HepG2 (cell line): ENCODE data around the gene FOXN3. TPM values are rescaled to one million over a fixed set of nuclear protein-coding genes. Genes with fewer than 3 reads are reported as not detected.

Source experiments
- ADNP ChIP-seq: sonication (generic); formaldehyde crosslinking; IDR thresholded peaks from 2 replicates; pipeline ENCODE4 v1.4.0; 2020; ENCODE audit warnings: missing genetic modification reagents
- CEBPZ ChIP-seq: IDR thresholded peaks from 2 replicates; pipeline ENCODE4 v1.6.1; 2012; ENCODE audit warnings: low read length, improper control_type of control experiment
- EED ChIP-seq: sonication (generic); formaldehyde crosslinking; IDR thresholded peaks from 2 replicates; pipeline ENCODE4 v1.5.0; 2020; ENCODE audit warnings: mild to moderate bottlenecking, missing genetic modification reagents
- EHMT2 ChIP-seq: fragments of 200-600 bp; sonication (generic); IDR thresholded peaks from 2 replicates; pipeline ENCODE4 v1.7.0; 2017; ENCODE audit warnings: antibody characterized with exemption, low read depth, low read length, borderline replicate concordance
- ELF1 ChIP-seq: sonication (generic); formaldehyde crosslinking; IDR thresholded peaks from 2 replicates; pipeline ENCODE4 v1.4.0; 2020; ENCODE audit warnings: missing genetic modification reagents
- FOSL2 ChIP-seq: sonication (generic); formaldehyde crosslinking; IDR thresholded peaks from 2 replicates; pipeline ENCODE4 v1.4.0; 2020; ENCODE audit warnings: missing genetic modification reagents
- GPBP1L1 ChIP-seq: sonication (generic); formaldehyde crosslinking; IDR thresholded peaks from 2 replicates; pipeline ENCODE4 v1.5.0; 2020; ENCODE audit warnings: mild to moderate bottlenecking, missing genetic modification reagents
- HDAC2 ChIP-seq: sonication (generic); formaldehyde crosslinking; IDR thresholded peaks from 2 replicates; pipeline ENCODE4 v1.4.0; 2020; ENCODE audit warnings: missing genetic modification reagents
- HOXA7 ChIP-seq: sonication (generic); formaldehyde crosslinking; IDR thresholded peaks from 2 replicates; pipeline ENCODE4 v1.8.1; 2022; ENCODE audit warnings: mild to moderate bottlenecking, missing genetic modification reagents, moderate library complexity
- IRF2 ChIP-seq: IDR thresholded peaks from 2 replicates; pipeline ENCODE4 v1.6.1; 2018; ENCODE audit warnings: missing genetic modification reagents, missing compliant biosample characterization
- KAT8 ChIP-seq: IDR thresholded peaks from 2 replicates; pipeline ENCODE4 v1.6.1; 2016; ENCODE audit warnings: missing genetic modification reagents, missing compliant biosample characterization
- MAFG ChIP-seq: sonication (generic); formaldehyde crosslinking; IDR thresholded peaks from 2 replicates; pipeline ENCODE4 v1.5.1; 2020; ENCODE audit warnings: mild to moderate bottlenecking, missing genetic modification reagents
- MAFK ChIP-seq, 2 experiments: IDR thresholded peaks in 1 of 2; conservative IDR thresholded peaks in 1 of 2; 2 replicates each; pipeline ENCODE4 v1.6.1; 2011; ENCODE audit warnings: improper control_type of control experiment in 2 of 2, low read length in 2 of 2
- MLX ChIP-seq: IDR thresholded peaks from 2 replicates; pipeline ENCODE4 v1.6.1; 2016
- MYNN ChIP-seq: sonication (generic); formaldehyde crosslinking; IDR thresholded peaks from 2 replicates; pipeline ENCODE4 v1.4.0; 2020; ENCODE audit warnings: mild to moderate bottlenecking, low read depth, missing genetic modification reagents
- PHF21A ChIP-seq: sonication (generic); formaldehyde crosslinking; IDR thresholded peaks from 2 replicates; pipeline ENCODE4 v1.5.0; 2020; ENCODE audit warnings: mild to moderate bottlenecking, missing genetic modification reagents
- RBM22 ChIP-seq: fragments of 200-400 bp; formaldehyde crosslinking; optimal IDR thresholded peaks from 2 replicates; pipeline ENCODE3; 2017; ENCODE audit warnings: mild to moderate bottlenecking, low read length, moderate library complexity
- REXO4 ChIP-seq: sonication (generic); formaldehyde crosslinking; IDR thresholded peaks from 2 replicates; pipeline ENCODE4 v1.8.0; 2022; ENCODE audit warnings: missing genetic modification reagents, mild to moderate bottlenecking, borderline replicate concordance
- TOPORS ChIP-seq: sonication (generic); formaldehyde crosslinking; IDR thresholded peaks from 2 replicates; pipeline ENCODE4 v1.8.0; 2023; ENCODE audit warnings: mild to moderate bottlenecking, missing genetic modification reagents
- ZEB1 ChIP-seq: IDR thresholded peaks from 2 replicates; pipeline ENCODE4 v1.6.1; 2012; ENCODE audit warnings: mild to moderate bottlenecking, low read depth, inconsistent platforms; ENCODE audit not compliant: insufficient replicate concordance
- ZNF121 ChIP-seq: sonication (generic); formaldehyde crosslinking; IDR thresholded peaks from 2 replicates; pipeline ENCODE4 v1.5.0; 2020; ENCODE audit warnings: mild to moderate bottlenecking, missing genetic modification reagents
- ZNF232 ChIP-seq: sonication (generic); formaldehyde crosslinking; IDR thresholded peaks from 2 replicates; pipeline ENCODE4 v1.4.0; 2020; ENCODE audit warnings: missing genetic modification reagents, borderline replicate concordance
- ZNF235 ChIP-seq: sonication (generic); formaldehyde crosslinking; IDR thresholded peaks from 2 replicates; pipeline ENCODE4 v1.8.1; 2023; ENCODE audit warnings: mild to moderate bottlenecking, missing genetic modification reagents, borderline replicate concordance
- ZNF263 ChIP-seq: sonication (generic); formaldehyde crosslinking; IDR thresholded peaks from 2 replicates; pipeline ENCODE4 v1.4.0; 2020; ENCODE audit warnings: missing genetic modification reagents
- ZNF264 ChIP-seq: sonication (generic); formaldehyde crosslinking; IDR thresholded peaks from 2 replicates; pipeline ENCODE4 v1.4.0; 2020; ENCODE audit warnings: missing genetic modification reagents
- ZNF484 ChIP-seq: sonication (generic); formaldehyde crosslinking; IDR thresholded peaks from 2 replicates; pipeline ENCODE4 v1.5.1; 2020; ENCODE audit warnings: mild to moderate bottlenecking, low read depth, missing genetic modification reagents, borderline replicate concordance
- ZNF75D ChIP-seq: sonication (generic); formaldehyde crosslinking; IDR thresholded peaks from 2 replicates; pipeline ENCODE4 v1.8.1; 2023; ENCODE audit warnings: missing genetic modification reagents, mild to moderate bottlenecking, borderline replicate concordance
- polyA plus RNA-seq, 8 experiments: library from polyadenylated mRNA; depleted of rRNA in 3 of 8; stranded (reverse) in 7 of 8; unstranded in 1 of 8; fragments of >200 nt; fragmentation: Illumina TruSeq in 4 of 8; extraction: Trizol in 4 of 8; gene quantifications; 2 replicates each; pipeline versions ENCODE4 v1.2.1 to v1.2.3, GENCODE V29; 2011 to 2016; ENCODE audit warnings: low read depth in 4 of 8, missing spikeins in 1 of 8, mixed read lengths in 1 of 8; ENCODE audit not compliant: insufficient read depth in 1 of 8
- total RNA-seq, 5 experiments: library from RNA; depleted of rRNA; stranded (reverse); fragments of >200 nt; fragmentation: Illumina TruSeq; extraction: Trizol; gene quantifications; 2 replicates each; pipeline ENCODE4 v1.2.3, GENCODE V29; 2016; ENCODE audit warnings: low read depth in 1 of 5

FOXN3 gene
- total and polyA plus RNA-seq, 2 of the 13 experiments (the other 11 are each of a cell fraction or from before 2014, with no cell fraction given), result 32.4 to 70.2 TPM

GRCh38 chr14:89232265-89233070 is 184.6 kb downstream of the FOXN3 start (continued):
- TF ChIP-seq MAFG (no peak), ZNF263 (no peak; the same call in 1 of the 2 replicates), ZNF75D (CRISPR knock-in tag) (no peak), MYNN (CRISPR knock-in tag) (no peak), ZNF121 (CRISPR knock-in tag) (0 out of 2 replicates have a peak, but pooled peaks have one; percentile 9), PHF21A (CRISPR knock-in tag) (peak; percentile 77), FOSL2 (CRISPR knock-in tag) (peak; percentile 91), MLX (CRISPR knock-in tag) (peak; percentile 51; the same call in 1 of the 2 replicates), ELF1 (CRISPR knock-in tag) (peak; percentile 32), ZNF484 (CRISPR knock-in tag) (no peak), ZEB1 (no peak), RBM22 (peak; percentile 20), ZNF264 (0 out of 2 replicates have a peak, but pooled peaks have one; percentile 60), HOXA7 (CRISPR knock-in tag) (no peak), MAFK (conservative IDR thresholded peaks at IDR 0.05 in 1 of 2, IDR thresholded peaks at IDR 0.05 in 1 of 2; ENCODE audit: low read length in 2 of 2) (no peak), ZNF235 (CRISPR knock-in tag) (no peak), ZNF232 (CRISPR knock-in tag) (no peak), GPBP1L1 (CRISPR knock-in tag) (no peak), HDAC2 (CRISPR knock-in tag) (peak; percentile 88), KAT8 (CRISPR knock-in tag) (no peak), REXO4 (CRISPR knock-in tag) (no peak), TOPORS (no peak), EHMT2 (no peak), IRF2 (CRISPR knock-in tag) (peak; percentile 66), EED (CRISPR knock-in tag) (0 out of 2 replicates have a peak, but pooled peaks have one; percentile 39), ADNP (CRISPR knock-in tag) (no peak), CEBPZ (no peak)
